GM21423 (cell line): ENCODE measurements around the gene CYP2S1.
"Not testable (repeated sequence)": the region's sequence is repeated elsewhere in the genome, so short reads cannot be mapped to it uniquely, and the experiment has no call there.

ENCODE experiments used
- ATAC-seq: cut with Tn5 transposase; IDR thresholded peaks from one replicate; pipeline ENCODE4 v1.9.1; 2021; ENCODE audit warnings: mild to moderate bottlenecking, moderate library complexity; ENCODE audit not compliant: unreplicated experiment

Gene CYP2S1

GRCh38 chr19:41194157-41194552 lies 1.1 kb downstream of the CYP2S1 start:
- ATAC-seq, result no peak

DNA sequence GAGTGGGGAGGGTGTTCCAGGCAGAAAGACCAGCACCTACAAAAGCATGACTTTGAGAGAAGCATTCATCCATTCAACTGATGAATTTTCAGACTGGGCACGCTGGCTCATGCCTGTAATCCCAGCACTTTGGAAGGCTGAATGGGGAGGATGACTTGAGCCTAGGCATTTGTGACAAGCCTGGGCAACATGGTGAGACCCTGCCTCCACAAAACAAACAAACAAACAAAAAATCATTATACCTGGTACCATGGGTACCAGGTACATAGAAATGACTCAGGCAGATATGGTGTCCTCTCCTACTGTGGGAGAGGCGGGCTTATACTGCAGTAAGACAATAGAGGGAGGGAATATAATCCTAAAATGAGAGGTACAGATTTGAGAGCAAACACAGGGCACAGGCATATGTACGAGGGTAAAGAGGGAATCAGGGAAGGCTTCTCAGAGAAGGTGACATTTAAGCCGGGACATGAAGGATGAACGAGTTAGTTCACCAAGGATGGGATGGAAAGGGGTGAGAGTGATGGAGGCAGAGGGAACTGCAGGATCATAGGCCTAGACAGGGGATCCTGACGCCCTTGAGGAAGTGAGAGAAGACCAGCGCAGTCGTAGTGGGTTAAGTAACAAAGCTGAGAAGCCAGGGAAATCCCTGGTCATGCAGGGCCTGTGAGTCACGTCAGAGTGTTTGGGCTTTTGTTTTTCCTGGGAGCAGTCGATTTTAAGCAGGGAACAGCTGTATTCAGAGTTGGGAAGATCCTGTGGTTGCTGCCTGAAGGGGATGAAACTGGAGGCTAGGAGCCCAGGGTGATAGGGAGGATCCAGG lies 2.9 kb downstream of the CYP2S1 start:
- ATAC-seq, result no peak

GRCh38 chr19:41198559-41198958 lies 5.5 kb downstream of the CYP2S1 start:
- ATAC-seq, result no peak

- no peak for ATAC-seq
Observed at GRCh38 chr19:41203371-41203770, 10.4 kb downstream of the CYP2S1 start.

- ATAC-seq, result not testable (repeated sequence)
Observed at GRCh38 chr19:41204338-41204737, 11.3 kb downstream of the CYP2S1 start.

DNA sequence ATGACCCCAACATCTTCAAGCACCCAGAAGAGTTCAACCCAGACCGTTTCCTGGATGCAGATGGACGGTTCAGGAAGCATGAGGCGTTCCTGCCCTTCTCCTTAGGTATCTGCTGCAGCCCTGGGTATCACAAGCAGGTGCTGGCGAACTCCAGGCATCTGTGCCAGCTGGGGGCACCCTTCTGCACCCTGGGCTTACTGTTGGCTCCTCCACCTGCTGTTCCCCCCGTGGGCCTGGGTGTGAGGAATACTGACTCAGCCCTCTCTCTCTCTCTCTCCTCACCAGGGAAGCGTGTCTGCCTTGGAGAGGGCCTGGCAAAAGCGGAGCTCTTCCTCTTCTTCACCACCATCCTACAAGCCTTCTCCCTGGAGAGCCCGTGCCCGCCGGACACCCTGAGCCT lies 13.0 kb downstream of the CYP2S1 start:
- ATAC-seq, result no peak

DNA sequence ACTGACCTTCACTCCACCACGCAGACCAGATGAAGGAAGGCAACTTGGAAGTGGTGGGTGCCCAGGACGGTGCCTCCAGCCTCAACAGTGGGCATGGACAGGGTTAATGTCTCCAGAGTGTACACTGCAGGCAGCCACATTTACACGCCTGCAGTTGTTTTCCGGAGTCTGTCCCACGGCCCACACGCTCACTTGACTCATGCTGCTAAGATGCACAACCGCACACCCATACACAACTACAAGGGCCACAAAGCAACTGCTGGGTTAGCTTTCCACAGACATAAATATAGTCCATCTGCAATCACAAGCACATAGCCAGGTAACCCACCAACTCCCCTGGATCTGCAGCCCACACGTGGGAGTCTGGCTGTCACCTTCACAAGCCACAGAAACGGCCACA lies 13.4 kb downstream of the CYP2S1 start:
- no peak for ATAC-seq

GRCh38 chr19:41206926-41207750 lies 14.1 kb downstream of the CYP2S1 start:
- no peak for ATAC-seq

- ATAC-seq, result no peak
Observed at GRCh38 chr19:41214161-41214560, 21.1 kb downstream of the CYP2S1 start.

DNA sequence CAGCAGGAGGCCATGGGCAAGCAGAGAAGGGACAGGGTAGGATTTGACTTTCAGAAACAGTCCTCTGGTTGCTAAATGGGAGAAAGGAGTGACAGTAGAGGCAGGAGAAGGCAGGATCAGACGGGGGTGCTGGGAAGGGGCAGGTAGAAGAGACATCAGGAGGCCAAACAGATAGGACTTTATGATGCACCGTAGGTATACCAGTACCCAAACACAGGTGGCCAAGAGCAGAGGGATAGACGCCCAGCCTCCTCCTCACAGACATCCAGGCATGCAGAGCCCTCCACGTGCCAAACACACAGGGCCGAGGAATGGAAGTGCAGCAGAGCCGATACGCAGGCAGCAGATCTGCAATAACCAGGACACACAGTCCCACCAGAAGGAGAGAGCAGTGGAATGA lies 24.7 kb downstream of the CYP2S1 start:
- ATAC-seq, result no peak

DNA sequence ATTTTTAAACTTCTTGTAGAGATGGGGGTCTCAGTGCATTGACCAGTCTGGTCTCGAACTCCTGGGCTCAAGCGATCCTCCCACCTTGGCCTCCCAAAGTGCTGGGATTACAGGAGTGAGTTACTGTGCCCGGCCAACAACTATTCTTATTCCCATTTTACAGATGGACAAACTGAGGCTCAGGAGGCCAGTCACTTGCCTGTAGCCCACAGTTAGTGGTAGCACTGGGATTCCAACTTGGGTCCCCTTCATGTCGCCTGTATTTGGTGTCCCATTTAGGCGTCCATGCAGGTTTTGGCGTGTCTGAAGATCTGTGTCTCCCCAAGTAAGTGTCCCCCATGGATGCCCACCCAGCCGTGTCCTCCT lies 25.2 kb downstream of the CYP2S1 start:
- ATAC-seq, result no peak

GRCh38 chr19:41218615-41219507 lies 25.8 kb downstream of the CYP2S1 start, which contains the start of gene AXL:
TSS of gene AXL (plus strand) at chr19:41219223. CDS start at chr19:41219393, 170 bp downstream.
- ATAC-seq, result no peak

- no peak for ATAC-seq
Observed at GRCh38 chr19:41219924-41220567, 27.0 kb downstream of the CYP2S1 start.

DNA sequence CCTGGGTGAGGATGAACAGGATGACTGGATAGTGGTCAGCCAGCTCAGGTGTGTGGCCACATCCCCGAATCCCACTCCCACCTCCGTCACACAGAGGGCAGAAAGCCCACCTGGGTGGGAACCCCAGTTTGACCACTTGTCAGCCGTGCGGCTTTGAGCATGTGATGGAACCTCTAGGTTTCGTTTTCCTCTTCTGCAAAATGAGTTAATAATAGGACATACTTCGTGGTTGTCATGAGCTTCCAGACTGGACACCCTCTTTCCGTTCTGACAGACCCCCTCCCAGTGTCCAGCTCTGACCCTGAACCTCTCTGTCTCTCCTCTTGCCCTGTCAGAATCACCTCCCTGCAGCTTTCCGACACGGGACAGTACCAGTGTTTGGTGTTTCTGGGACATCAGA lies 27.8 kb downstream of the CYP2S1 start:
- ATAC-seq, result no peak

DNA sequence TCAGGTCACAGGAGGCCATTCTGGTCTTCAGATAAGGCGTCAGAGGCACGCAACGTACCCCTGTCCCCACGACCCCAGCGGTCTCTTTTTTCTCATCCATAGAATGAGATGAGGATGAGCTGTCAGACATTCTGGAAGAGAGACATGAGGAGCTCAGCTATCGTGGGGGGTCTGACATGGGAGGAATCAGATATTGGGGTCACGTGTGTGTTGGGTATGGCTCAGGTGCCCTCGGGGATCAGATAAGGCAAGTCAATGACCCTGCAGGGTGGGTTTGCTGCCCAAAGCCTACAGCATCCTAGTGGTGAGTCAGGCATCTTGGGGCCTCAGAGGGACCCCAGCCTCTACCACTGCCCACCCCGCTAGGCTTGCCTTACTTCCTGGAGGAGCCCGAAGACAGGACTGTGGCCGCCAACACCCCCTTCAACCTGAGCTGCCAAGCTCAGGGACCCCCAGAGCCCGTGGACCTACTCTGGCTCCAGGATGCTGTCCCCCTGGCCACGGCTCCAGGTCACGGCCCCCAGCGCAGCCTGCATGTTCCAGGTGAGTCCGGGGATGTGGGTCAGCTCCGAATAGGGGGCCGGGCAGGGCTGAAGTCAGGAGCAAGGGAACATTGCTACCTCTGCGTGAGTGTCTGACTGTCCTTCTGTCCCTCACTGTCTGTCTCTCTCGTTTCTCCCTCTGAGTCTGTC lies 28.6 kb downstream of the CYP2S1 start:
- no peak for ATAC-seq

- ATAC-seq, result no peak
Observed at GRCh38 chr19:41222240-41222639, 29.2 kb downstream of the CYP2S1 start.

DNA sequence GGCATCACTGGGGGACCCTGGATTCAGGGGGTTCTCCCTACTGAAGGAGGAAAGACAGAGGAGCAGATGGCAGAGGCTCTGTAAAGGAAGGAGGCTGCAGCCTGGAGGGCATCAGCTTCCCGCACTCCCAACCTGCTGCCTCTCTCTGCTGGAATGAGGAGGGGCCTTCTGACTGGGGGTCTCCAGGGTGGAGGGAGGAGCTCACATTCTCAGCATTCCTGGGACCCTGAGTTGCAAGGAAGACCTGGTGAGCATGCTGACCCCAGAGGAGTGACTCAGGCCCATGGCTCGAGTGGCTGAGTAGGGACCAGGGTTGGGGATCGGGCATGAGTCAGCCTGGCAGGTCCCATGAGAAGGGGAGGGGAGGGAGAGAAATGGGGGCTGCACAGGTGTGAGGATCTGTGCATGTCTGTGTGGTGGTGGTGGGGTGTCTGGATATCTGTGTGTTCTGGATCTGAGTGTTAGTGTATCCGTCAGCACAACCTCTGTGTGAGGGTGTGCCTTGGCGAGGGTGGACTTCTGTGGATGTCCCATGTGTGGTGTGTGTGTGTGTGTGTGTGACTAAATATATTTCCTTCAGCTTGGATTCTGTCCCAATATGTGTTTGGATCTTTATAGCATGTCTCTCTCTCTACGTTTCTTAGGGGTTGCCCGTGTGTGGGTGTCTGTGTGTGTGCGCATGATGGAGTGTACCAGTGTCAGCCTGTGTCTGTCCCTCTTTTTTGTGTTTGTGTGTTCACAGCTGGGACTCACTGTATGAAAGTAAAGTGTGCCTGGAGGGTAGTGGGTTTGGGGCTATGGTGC lies 30.6 kb downstream of the CYP2S1 start:
- ATAC-seq, result no peak

DNA sequence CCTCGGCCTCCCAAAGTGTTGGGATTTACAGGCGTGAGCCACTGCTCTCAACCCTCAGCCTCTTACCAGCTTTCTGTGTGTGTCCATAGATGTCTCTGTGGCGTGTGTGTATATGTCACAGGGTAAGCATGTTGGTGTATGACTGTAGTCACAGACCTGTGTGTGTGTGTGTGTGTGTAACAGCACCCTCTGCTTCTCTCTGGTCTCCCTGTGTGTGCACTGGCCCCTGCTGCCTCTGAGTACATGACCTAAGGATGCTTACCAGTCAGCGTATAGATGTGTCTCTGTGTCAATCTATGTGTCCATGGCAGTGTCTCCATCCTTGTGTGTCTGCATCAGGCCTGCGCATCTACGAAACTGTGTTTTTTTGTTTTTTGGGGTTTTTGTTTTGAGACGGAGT lies 31.6 kb downstream of the CYP2S1 start:
- ATAC-seq, result no peak
